NOMO-1 (cell line): ENCODE results near the gene KCNK15.
A peak's percentile ranks its signal among the peaks of the same experiment; 100 is the strongest.

Experiments
- DNase-seq, 2 experiments: peaks; one replicate each; lab custom pipeline; 2025; ENCODE audit not compliant: unreplicated experiment in 2 of 2; lab: John Stamatoyannopoulos, UW

The KCNK15 gene

GRCh38 chr20:44714701-44715498 is 30.8 kb upstream of the KCNK15 start, which contains the start of gene CCN5:
Gene CCN5 (plus strand): TSS chr20:44715369. CDS start chr20:44715391, 22 bp downstream.
- DNase-seq = peak; percentile 1 to 16

DNA sequence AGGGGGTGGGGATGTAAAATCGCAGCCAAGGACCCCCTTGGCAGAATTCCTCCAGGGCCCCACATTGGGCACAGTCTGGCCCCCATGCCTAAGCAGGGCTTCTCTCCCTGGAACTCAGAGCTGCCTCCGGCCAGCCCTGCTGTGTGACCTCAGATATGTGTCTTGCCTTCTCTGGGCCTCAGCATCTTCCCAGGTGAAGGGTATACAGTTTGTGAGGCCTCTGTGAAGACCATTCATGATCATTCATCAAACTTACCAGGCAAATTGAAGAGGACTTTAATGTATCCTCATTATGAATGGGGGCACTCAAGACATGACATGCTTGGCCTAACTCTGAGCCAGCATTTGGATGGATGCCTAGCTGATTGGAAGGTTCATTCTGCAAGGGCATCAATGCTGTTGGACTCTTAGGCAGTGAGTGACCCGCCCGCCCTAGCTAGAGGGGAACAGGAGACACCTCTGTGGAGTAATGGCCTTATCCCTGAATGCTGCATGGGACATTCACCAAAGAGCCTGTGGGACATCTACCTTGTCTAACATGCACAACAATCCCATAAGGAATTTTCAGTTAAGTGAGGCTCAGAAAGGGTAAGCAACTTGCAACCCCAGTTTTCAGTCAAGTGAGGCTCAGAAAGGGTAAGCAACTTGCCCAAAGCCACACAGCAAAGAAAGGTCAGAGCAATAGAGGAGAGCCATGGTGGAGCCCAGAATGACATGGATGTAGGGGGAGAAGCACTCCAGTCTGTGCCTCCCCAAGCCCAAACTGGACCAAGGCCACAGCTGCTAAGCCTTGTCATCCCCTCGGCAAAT is 30.0 kb upstream of the KCNK15 start:
- no peak for DNase-seq

DNA sequence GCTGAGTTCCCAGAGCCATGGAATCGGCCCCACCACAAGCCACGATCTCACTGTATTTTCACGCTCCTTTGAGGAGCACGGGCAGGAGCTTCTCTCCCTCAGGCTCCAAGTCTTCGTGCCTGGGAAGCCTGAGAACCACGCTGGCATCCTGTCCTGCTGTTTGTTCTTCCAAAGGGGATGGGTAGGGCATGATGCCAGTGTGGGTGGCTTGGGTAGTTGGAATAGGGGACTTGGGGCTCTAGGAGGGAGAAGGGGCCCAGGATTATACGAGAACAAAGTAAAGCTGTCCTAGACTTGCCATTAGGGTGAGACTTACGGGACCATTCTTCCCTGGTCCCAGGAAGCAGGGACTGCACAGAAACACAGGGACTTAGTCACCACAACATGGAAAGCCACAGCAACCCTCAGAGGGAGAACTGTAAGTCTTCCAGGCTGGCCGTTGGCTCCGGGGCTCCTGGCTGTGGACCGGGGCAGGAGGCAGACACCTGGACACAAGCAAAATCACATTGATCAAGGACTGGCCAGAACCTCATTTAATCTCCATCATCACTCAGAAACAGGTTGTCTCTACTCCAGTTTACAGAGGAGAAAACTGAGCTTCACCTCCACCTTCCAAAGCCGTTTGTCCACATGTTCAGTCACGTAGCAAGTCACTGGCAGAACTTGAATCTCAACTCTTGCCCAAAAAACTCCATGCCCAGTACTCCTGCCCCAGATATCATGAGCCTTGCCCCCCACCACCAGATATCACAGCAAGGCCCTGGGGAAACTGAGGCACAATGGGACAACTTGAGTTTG is 29.2 kb upstream of the KCNK15 start:
- no peak for DNase-seq

DNA sequence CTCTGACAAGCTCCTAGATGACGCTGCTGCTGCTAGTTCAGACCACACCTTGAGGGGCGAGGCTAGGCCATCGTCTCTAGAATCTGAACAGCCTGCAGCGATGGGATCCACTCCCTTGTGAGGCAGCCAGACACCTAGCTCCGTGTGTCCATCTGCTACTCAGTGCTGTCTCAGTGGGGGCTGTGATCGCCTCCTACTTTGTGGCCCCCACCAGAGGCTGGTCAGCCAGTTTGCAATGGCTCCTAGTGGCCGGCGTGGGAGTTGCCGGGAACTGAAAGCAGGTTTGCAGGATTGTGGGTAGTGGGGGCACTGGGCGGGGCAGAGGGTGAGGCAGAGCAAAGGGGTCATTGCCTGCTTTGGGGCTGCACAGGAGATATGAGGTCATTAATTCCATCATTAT is 27.7 kb upstream of the KCNK15 start:
- DNase-seq = no peak

- DNase-seq = no peak
These were observed 25.8 kb upstream of the KCNK15 start for GRCh38 chr20:44719841-44720240.

- no peak for DNase-seq
These were observed 25.1 kb upstream of the KCNK15 start for GRCh38 chr20:44720621-44720996.

DNA sequence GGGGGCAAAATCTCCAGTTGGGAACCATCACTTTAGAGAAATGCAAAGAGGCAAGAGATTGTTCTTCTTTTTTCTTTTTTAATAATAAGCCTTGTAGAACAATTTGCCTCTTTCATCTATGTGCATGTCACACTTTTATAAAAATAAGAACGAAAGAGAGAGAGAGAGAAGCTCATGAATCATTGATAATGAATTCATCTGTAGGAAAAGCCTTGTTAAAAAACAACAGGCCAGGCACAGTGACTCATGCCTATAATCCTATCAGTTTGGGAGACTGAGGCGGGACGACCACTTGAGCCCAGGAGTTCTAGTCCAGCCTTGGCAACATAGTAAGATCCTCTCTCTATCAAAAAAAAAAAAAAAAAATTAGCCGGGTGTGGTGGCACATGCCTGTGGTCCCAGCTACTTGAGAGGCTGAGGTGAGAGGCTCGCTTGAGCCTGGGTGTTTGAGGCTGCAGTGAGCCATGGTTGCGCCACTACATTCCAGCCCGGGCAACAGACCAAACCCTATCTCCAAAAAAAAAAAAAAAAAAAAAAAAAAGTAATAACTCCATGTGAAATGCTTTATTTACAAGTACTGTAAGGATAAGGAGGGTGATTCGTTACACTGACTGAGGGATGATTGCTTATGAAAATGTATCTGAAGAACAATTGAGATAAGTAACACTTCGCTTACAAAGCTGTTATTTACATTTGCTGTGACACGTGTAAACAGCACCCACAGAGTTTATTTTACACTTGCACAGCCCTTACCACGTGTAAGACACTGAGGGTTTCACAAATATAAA is 24.5 kb upstream of the KCNK15 start:
- DNase-seq = no peak

DNA sequence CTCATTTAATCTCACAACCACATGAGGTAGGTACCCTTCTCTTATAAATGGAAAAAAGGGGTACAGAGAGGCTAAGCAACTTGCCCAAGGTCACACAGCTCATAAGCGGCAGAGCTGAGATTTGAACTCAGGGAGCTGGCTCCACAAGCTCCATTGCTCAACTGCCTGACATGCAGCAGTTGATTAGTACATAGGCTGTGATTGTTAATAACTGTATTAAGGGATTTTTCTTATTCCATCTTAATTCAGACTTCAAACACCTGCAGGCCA is 23.9 kb upstream of the KCNK15 start:
- DNase-seq = no peak

DNA sequence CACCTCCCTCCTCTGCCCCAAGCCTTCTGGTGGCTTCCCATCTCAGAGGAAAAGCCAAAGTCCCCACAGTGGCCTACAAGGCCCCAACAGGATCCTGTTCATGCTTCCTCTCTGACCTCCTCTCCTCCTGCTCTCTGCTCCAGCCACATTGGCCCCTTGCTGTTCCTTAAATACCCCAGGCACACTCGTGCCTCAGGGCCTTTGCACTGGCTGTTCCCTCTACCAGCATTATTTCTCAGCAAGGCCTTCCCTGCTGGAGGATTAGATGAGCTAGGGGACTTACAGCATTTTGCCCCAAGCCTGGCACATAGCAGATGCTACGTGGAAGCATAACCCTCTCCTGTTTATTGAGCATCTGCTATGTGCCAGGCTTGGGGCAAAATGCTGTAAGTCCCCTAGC is 22.7 kb upstream of the KCNK15 start:
- no peak for DNase-seq

- no peak for DNase-seq
These were observed 22.3 kb upstream of the KCNK15 start for GRCh38 chr20:44723391-44723790.

- no peak for DNase-seq
These were observed 21.8 kb upstream of the KCNK15 start for GRCh38 chr20:44723798-44724362.

- DNase-seq = no peak
These were observed 21.1 kb upstream of the KCNK15 start for GRCh38 chr20:44724423-44725091.

DNA sequence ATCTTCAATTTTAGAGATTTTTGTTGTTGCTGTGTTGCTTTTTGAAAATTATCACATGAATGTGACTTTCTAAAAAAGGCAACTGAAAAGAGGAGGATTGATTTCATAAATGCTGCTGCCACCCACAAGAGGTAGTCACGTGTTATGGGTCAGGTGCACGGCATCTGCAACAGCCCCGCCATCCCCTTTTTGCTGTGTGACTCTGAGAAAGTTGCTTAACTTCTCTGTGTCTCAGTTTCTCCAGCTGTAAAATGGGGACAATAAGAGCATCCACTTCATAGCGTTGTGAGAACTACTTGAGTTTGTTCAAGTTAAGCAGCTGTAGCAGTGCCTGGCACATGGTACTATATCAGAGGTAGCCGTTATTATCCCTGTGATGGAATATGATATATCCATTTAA is 19.8 kb upstream of the KCNK15 start:
- DNase-seq = no peak

DNA sequence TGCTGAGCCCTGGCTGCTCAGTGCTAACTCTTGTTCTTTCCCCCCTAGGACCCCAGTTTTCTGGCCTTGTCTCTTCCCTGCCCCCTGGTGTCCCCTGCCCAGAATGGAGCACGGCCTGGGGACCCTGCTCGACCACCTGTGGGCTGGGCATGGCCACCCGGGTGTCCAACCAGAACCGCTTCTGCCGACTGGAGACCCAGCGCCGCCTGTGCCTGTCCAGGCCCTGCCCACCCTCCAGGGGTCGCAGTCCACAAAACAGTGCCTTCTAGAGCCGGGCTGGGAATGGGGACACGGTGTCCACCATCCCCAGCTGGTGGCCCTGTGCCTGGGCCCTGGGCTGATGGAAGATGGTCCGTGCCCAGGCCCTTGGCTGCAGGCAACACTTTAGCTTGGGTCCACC is 18.6 kb upstream of the KCNK15 start:
- DNase-seq = no peak

DNA sequence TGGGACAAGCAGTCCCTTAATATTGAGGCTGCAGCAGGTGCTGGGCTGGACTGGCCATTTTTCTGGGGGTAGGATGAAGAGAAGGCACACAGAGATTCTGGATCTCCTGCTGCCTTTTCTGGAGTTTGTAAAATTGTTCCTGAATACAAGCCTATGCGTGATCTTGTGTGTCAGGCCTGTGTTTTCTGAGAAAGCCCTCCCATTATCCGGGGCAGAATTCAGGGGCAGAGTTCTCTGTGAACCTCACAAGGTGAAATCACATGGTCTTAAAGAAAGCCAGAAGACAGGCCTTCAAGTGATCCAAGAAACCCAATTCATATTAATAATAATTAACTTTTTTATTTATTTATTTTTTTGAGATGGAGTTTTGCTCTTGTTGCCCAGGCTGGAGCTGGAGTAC is 18.0 kb upstream of the KCNK15 start:
- no peak for DNase-seq

GRCh38 chr20:44728801-44729443 is 16.7 kb upstream of the KCNK15 start:
- peak; percentile 66 to 74 for DNase-seq

GRCh38 chr20:44730441-44730840 is 15.2 kb upstream of the KCNK15 start:
- no peak for DNase-seq

DNA sequence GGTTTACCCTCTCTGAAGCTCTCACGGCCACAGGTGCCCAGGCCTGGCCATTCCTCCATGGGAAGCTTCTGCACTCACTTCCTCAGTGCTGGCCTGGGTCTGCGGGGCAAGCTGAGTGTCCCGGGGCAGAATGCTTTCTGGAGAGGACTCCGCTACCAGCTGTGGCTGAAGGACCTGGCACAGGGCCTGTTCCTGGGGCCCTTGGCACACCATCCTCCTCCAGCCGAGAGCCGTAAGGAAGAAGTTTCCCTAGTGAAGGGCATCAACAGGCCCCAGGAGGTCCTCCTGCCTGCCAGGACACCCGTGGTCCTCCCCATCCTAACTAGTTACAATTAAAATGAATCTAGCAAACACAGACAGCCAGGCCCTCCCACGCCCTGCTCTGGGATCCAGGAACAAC is 14.0 kb upstream of the KCNK15 start:
- DNase-seq = no peak

- no peak for DNase-seq
These were observed 13.3 kb upstream of the KCNK15 start for GRCh38 chr20:44732327-44732726.
